Ovary (tissue), 3 donors: ENCODE data around the gene PPM1A.

Experiments
- CTCF ChIP-seq, 3 donors: fragments of 450-650 bp in 2 of 3; fragments of 200-600 bp in 1 of 3; IDR thresholded peaks; one replicate each; pipeline versions ENCODE4 v1.5.1 to v1.8.0; 2016 to 2022; ENCODE audit warnings: antibody characterized with exemption in 3 of 3, mild to moderate bottlenecking in 1 of 3
- EP300 ChIP-seq: sonication (generic); formaldehyde crosslinking; IDR thresholded peaks from one replicate; pipeline ENCODE4 v1.6.1; 2017; ENCODE audit warnings: antibody characterized with exemption
- POLR2A ChIP-seq: fragments of 450-650 bp; IDR thresholded peaks from one replicate; pipeline ENCODE4 v1.6.1; 2017; ENCODE audit warnings: antibody characterized with exemption, mild to moderate bottlenecking, moderate library complexity
- donor health status: DM: no; HTN: no; CAD: no.

GRCh38 chr14:60339571-60339970 is 90.5 kb downstream of the PPM1A start:
- TF ChIP-seq CTCF (IDR thresholded peaks at IDR 0.05) (no peak), POLR2A (no peak), EP300 (no peak)
